SK-N-SH treated with all-trans-retinoic acid at 6 μM for 48 hours (cell line): ENCODE data around the gene RPLP2.
A peak's percentile ranks its signal among the peaks of the same experiment; 100 is the strongest.

ENCODE experiments used
- ATAC-seq: fragments of 200-7000 bp; cut with Tn5 transposase; 3 replicates; pipeline ENCODE4 v1.9.1; 2020; ENCODE audit warnings: mild to moderate bottlenecking, moderate library complexity
- ARNTL ChIP-seq: fragments of 450-650 bp; formaldehyde crosslinking; IDR thresholded peaks from 2 replicates; pipeline ENCODE4 v1.5.0; 2020; ENCODE audit warnings: low read depth, mild to moderate bottlenecking, moderate library complexity, borderline replicate concordance
- BACH2 ChIP-seq: fragments of 250-450 bp; sonication (Bioruptor Pico); IDR thresholded peaks from 2 replicates; pipeline ENCODE4 v1.9.0; 2021; ENCODE audit warnings: mild to moderate bottlenecking, borderline replicate concordance
- CREB5 ChIP-seq: fragments of 250-450 bp; sonication (Bioruptor Pico); IDR thresholded peaks from 2 replicates; pipeline ENCODE4 v1.5.1; 2020; ENCODE audit warnings: low read depth, mild to moderate bottlenecking, moderate library complexity
- CSDC2 ChIP-seq: fragments of 250-450 bp; sonication (Bioruptor Pico); IDR thresholded peaks from 2 replicates; pipeline ENCODE4 v1.5.0; 2020; ENCODE audit warnings: mild to moderate bottlenecking, moderate library complexity
- ESRRG ChIP-seq: fragments of 250-450 bp; sonication (Bioruptor Pico); IDR thresholded peaks from 2 replicates; pipeline ENCODE4 v1.6.1; 2021; ENCODE audit warnings: mild to moderate bottlenecking
- GLIS3 ChIP-seq: fragments of 250-450 bp; sonication (Bioruptor Pico); IDR thresholded peaks from 2 replicates; pipeline ENCODE4 v1.5.0; 2020; ENCODE audit warnings: mild to moderate bottlenecking, moderate library complexity
- ISL1 ChIP-seq: fragments of 250-450 bp; sonication (Bioruptor Pico); IDR thresholded peaks from 2 replicates; pipeline ENCODE4 v2.1.2; 2022; ENCODE audit warnings: mild to moderate bottlenecking, moderate library complexity
- OSR1 ChIP-seq: fragments of 250-450 bp; sonication (Bioruptor Pico); IDR thresholded peaks from 2 replicates; pipeline ENCODE4 v1.8.0; 2022; ENCODE audit warnings: moderate library complexity, mild to moderate bottlenecking, inconsistent platforms
- PATZ1 ChIP-seq: fragments of 250-450 bp; sonication (Bioruptor Pico); IDR thresholded peaks from 2 replicates; pipeline ENCODE4 v1.8.0; 2020; ENCODE audit warnings: mild to moderate bottlenecking, moderate library complexity, borderline replicate concordance
- PPARA ChIP-seq: fragments of 250-450 bp; sonication (Bioruptor Pico); IDR thresholded peaks from 2 replicates; pipeline ENCODE4 v1.5.0; 2020; ENCODE audit warnings: mild to moderate bottlenecking, borderline replicate concordance
- RARB ChIP-seq: fragments of 250-450 bp; sonication (Bioruptor Pico); IDR thresholded peaks from 2 replicates; pipeline ENCODE4 v1.8.0; 2021; ENCODE audit warnings: mild to moderate bottlenecking, moderate library complexity
- SNAI2 ChIP-seq: fragments of 250-450 bp; sonication (Bioruptor Pico); IDR thresholded peaks from 2 replicates; pipeline ENCODE4 v1.5.0; 2020; ENCODE audit warnings: mild to moderate bottlenecking, moderate library complexity
- TCF4 ChIP-seq: fragments of 250-450 bp; sonication (Bioruptor Pico); IDR thresholded peaks from 2 replicates; pipeline ENCODE4 v1.8.0; 2021; ENCODE audit warnings: mild to moderate bottlenecking, moderate library complexity, borderline replicate concordance
- TSHZ2 ChIP-seq: fragments of 250-450 bp; sonication (Bioruptor Pico); IDR thresholded peaks from 2 replicates; pipeline ENCODE4 v1.5.0; 2020; ENCODE audit warnings: mild to moderate bottlenecking, moderate library complexity
- ZC3H10 ChIP-seq: fragments of 250-450 bp; sonication (Bioruptor Pico); IDR thresholded peaks from 2 replicates; pipeline ENCODE4 v1.5.1; 2021; ENCODE audit warnings: mild to moderate bottlenecking, moderate library complexity
- ZFP3 ChIP-seq: fragments of 250-450 bp; sonication (Bioruptor Pico); IDR thresholded peaks from 2 replicates; pipeline ENCODE4 v1.5.0; 2020; ENCODE audit warnings: mild to moderate bottlenecking, moderate library complexity
- ZFP30 ChIP-seq: fragments of 450-650 bp; formaldehyde crosslinking; IDR thresholded peaks from 2 replicates; pipeline ENCODE4 v1.5.0; 2022; ENCODE audit warnings: mild to moderate bottlenecking, moderate library complexity
- ZNF565 ChIP-seq: fragments of 450-650 bp; formaldehyde crosslinking; conservative IDR thresholded peaks from 2 replicates; pipeline ENCODE4 v1.5.0; 2020; ENCODE audit warnings: low read depth, mild to moderate bottlenecking, moderate library complexity
- ZNF70 ChIP-seq: fragments of 450-650 bp; formaldehyde crosslinking; IDR thresholded peaks from 2 replicates; pipeline ENCODE4 v1.5.0; 2020; ENCODE audit warnings: mild to moderate bottlenecking, moderate library complexity
- ZNF8 ChIP-seq: fragments of 450-650 bp; formaldehyde crosslinking; IDR thresholded peaks from 2 replicates; pipeline ENCODE4 v1.5.0; 2020; ENCODE audit warnings: mild to moderate bottlenecking, moderate library complexity
- TF ChIP-seq, protein P1 (sequence below): fragments of 250-450 bp; sonication (Bioruptor Pico); IDR thresholded peaks from 2 replicates; pipeline ENCODE4 v1.5.1; 2021; ENCODE audit warnings: mild to moderate bottlenecking, moderate library complexity
- TF ChIP-seq, protein P2 (sequence below): fragments of 250-450 bp; sonication (Bioruptor Pico); IDR thresholded peaks from 2 replicates; pipeline ENCODE4 v1.8.0; 2021; ENCODE audit warnings: low read depth, mild to moderate bottlenecking, moderate library complexity, borderline replicate concordance

Gene RPLP2

DNA sequence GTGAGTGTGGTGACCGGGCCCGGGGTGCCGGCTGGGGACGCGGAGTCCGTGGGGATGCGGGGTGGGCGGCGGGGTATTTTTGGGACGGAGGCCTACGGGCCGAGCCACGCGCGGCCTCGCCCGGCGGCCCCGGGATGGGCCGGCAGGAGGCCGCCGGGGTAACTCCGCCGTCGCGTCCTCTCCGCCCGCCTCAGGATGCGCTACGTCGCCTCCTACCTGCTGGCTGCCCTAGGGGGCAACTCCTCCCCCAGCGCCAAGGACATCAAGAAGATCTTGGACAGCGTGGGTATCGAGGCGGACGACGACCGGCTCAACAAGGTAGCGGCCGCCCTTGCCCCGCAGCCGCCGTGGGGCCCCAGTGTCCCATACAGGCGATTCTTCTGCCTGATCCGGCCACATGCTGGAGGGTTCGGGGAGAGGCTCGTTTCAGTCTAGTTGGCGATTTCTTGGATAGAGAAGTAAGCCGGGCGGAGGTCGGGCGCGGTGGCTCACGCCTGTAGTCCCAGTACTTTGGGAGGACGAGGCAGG, 337 bp downstream of the RPLP2 start:
- ATAC-seq = peak; percentile 1
- TF ChIP-seq, protein P1, sequence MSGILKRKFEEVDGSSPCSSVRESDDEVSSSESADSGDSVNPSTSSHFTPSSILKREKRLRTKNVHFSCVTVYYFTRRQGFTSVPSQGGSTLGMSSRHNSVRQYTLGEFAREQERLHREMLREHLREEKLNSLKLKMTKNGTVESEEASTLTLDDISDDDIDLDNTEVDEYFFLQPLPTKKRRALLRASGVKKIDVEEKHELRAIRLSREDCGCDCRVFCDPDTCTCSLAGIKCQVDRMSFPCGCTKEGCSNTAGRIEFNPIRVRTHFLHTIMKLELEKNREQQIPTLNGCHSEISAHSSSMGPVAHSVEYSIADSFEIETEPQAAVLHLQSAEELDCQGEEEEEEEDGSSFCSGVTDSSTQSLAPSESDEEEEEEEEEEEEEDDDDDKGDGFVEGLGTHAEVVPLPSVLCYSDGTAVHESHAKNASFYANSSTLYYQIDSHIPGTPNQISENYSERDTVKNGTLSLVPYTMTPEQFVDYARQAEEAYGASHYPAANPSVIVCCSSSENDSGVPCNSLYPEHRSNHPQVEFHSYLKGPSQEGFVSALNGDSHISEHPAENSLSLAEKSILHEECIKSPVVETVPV (CRISPR knock-in tag) = no peak
- no peak for TF ChIP-seq ZFP30 (CRISPR knock-in tag)
- TF ChIP-seq ZNF565 (CRISPR knock-in tag) = no peak
- no peak for TF ChIP-seq ZC3H10 (CRISPR knock-in tag)
- TF ChIP-seq CREB5 = no peak
- no peak for TF ChIP-seq ZNF70 (CRISPR knock-in tag)
- no peak for TF ChIP-seq OSR1 (CRISPR knock-in tag)
- TF ChIP-seq, protein P2, sequence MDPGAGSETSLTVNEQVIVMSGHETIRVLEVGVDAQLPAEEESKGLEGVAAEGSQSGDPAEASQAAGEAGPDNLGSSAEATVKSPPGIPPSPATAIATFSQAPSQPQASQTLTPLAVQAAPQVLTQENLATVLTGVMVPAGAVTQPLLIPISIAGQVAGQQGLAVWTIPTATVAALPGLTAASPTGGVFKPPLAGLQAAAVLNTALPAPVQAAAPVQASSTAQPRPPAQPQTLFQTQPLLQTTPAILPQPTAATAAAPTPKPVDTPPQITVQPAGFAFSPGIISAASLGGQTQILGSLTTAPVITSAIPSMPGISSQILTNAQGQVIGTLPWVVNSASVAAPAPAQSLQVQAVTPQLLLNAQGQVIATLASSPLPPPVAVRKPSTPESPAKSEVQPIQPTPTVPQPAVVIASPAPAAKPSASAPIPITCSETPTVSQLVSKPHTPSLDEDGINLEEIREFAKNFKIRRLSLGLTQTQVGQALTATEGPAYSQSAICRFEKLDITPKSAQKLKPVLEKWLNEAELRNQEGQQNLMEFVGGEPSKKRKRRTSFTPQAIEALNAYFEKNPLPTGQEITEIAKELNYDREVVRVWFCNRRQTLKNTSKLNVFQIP (CRISPR knock-in tag) = no peak
- TF ChIP-seq RARB (CRISPR knock-in tag) = no peak
- TF ChIP-seq BACH2 (CRISPR knock-in tag) = no peak
- TF ChIP-seq TSHZ2 = no peak
- no peak for TF ChIP-seq ARNTL
- TF ChIP-seq GLIS3 = no peak
- TF ChIP-seq CSDC2 (CRISPR knock-in tag) = no peak

DNA sequence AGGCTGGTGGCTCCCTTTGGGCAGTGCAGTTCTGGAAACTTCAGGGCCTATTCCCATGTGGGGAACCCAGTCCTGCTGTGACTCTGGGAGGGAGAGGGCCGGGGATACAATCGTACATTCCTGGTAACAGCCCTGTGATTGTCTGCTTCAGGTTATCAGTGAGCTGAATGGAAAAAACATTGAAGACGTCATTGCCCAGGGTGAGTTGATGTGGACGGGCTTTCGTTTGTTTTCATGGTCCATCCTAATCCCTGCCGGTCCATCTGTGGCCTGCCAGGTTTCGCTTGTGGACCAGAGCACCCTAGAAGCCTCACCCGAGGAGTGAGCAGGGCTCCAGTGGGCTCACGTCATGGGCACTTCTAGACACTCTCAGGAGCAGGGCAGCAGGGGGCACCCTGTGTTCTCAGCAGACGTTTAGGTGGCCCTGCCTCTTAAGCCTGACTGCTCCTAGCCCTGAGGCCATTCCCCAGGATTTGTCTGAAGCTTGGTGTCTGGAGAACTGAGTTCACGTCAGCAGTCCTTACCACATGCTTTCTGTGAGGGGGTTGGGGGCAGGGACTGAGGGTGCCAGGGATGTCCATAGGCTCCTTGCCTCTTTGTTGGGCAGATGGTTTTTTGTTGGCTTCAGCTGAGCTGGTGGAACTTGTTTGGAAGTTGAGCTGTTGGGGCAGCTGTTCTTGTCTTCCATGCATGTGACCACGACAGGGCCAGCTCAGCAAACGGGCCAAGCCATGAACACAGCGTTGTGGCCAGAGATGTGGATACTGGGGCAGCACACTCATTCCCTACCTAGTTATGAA, 1.9 kb downstream of the RPLP2 start:
- TF ChIP-seq ZFP3 = no peak
- TF ChIP-seq ESRRG (CRISPR knock-in tag) = no peak
- no peak for TF ChIP-seq SNAI2 (CRISPR knock-in tag)
- no peak for TF ChIP-seq ZFP30 (CRISPR knock-in tag)
- no peak for TF ChIP-seq GLIS3
- TF ChIP-seq ZNF565 (CRISPR knock-in tag) = no peak
- no peak for TF ChIP-seq BACH2 (CRISPR knock-in tag)
- TF ChIP-seq TCF4 (CRISPR knock-in tag) = no peak
- no peak for ATAC-seq

GRCh38 chr11:812390-812789, 2.6 kb downstream of the RPLP2 start:
- ATAC-seq = no peak
- TF ChIP-seq PATZ1 (CRISPR knock-in tag) (no peak), ISL1 (CRISPR knock-in tag) (no peak), ZNF70 (CRISPR knock-in tag) (no peak), PPARA (no peak), RARB (CRISPR knock-in tag) (no peak), SNAI2 (CRISPR knock-in tag) (no peak), TCF4 (CRISPR knock-in tag) (no peak), ZFP3 (no peak), ZNF8 (CRISPR knock-in tag) (no peak), ARNTL (no peak), ZFP30 (CRISPR knock-in tag) (no peak), GLIS3 (no peak), ESRRG (CRISPR knock-in tag) (no peak), CSDC2 (CRISPR knock-in tag) (no peak), CREB5 (no peak), OSR1 (CRISPR knock-in tag) (no peak)
- TF ChIP-seq, protein P1 (CRISPR knock-in tag) = no peak
- TF ChIP-seq, protein P2 (CRISPR knock-in tag) = no peak
